Left lung (tissue), 10 donors: ENCODE measurements around the gene FOXJ1. TPM values are rescaled to one million over a fixed set of nuclear protein-coding genes. Genes with fewer than 3 reads are reported as not detected.

ENCODE experiments used
- ATAC-seq: fragments of 200-7000 bp; cut with Tn5 transposase; one replicate; pipeline ENCODE4 v1.9.1; 2020; ENCODE audit warnings: moderate library complexity
- DNase-seq, 4 donors: peaks; one replicate each; pipeline ENCODE4 v3.0.0-alpha.2; 2013 to 2020
- H3K27ac ChIP-seq, 2 donors: fragments of 200-600 bp; sonication (generic) in 1 of 2; one replicate each; pipeline versions ENCODE4 v1.5.0 to v1.8.0; 2020 to 2021
- H3K27me3 ChIP-seq, 2 donors: fragments of 200-600 bp; sonication (generic) in 1 of 2; one replicate each; pipeline versions ENCODE4 v1.5.0 to v1.8.0; 2020 to 2021
- H3K36me3 ChIP-seq, 2 donors: fragments of 200-600 bp; sonication (generic) in 1 of 2; one replicate each; pipeline versions ENCODE4 v1.5.0 to v1.8.0; 2020 to 2021
- H3K4me1 ChIP-seq, 2 donors: fragments of 200-600 bp; one replicate each; pipeline ENCODE4 v1.8.0; 2021
- H3K4me3 ChIP-seq, 2 donors: fragments of 200-600 bp; sonication (generic) in 1 of 2; one replicate each; pipeline versions ENCODE4 v1.5.0 to v1.8.0; 2020 to 2021; ENCODE audit warnings: mild to moderate bottlenecking in 1 of 2
- H3K9me3 ChIP-seq, 2 donors: fragments of 200-600 bp; sonication (generic) in 1 of 2; one replicate each; pipeline versions ENCODE4 v1.5.0 to v1.8.0; 2020 to 2021
- CTCF ChIP-seq, 2 donors: fragments of 200-600 bp; sonication (generic) in 1 of 2; IDR thresholded peaks; one replicate each; pipeline versions ENCODE4 v1.5.0 to v1.8.0; 2021; ENCODE audit warnings: antibody characterized with exemption in 2 of 2
- intact Hi-C, 2 donors: fragments of 100-400 bp; cut with DNase I; formaldehyde crosslinking; loops; one replicate each; pipeline versions ENCODE4 v1.11.2 to v1.14.2; 2022
- polyA plus RNA-seq, 6 donors: library from polyadenylated mRNA; unstranded; fragments of 120-200 nt; gene quantifications; one replicate each; pipeline ENCODE4 v1.2.1, GENCODE V29; 2013; ENCODE audit not compliant: insufficient read length in 6 of 6
- total RNA-seq, 2 donors: library from RNA; stranded (reverse); fragmentation: NEBNext Ultra II Directional; extraction: Animal tissue kit (Norgen Biotek cat#: 25700); gene quantifications; one replicate each; pipeline ENCODE4 v1.2.1, GENCODE V29; 2021
- donor health status: DM: no; HTN: yes; CAD: no.
- donor health status: DM: no; HTN: no; CAD: no.

The FOXJ1 gene
- total and polyA plus RNA-seq, 8 donors: 7.7 to 30.4 (median 19.1) TPM

GRCh38 chr17:76120658-76121008 lies 20.4 kb downstream of the FOXJ1 start:
- Histone ChIP-seq H3K9me3 (no peaks in the 10 kb centered on the region), H3K36me3 (no peaks in the 10 kb centered on the region), H3K27me3 (peaks cover 0 to 6% of the 10 kb centered on the region in 2 donors), H3K4me1 (peaks cover 3 to 9% of the 10 kb centered on the region in 2 donors), H3K4me3 (no peak overlapping the region), H3K27ac (no peak overlapping the region)
- no peak for TF ChIP-seq CTCF (IDR thresholded peaks at IDR 0.05)
- intact Hi-C loops: loop anchor here in 1 of 2 donors (5.0 kb wide), 2 partner anchors 57 to 162 kb away; no protein-coding TSS in a partner anchor
- ATAC-seq: no peak
- no peak for DNase-seq

GRCh38 chr17:76119409-76120371 lies 21.4 kb downstream of the FOXJ1 start:
- Histone ChIP-seq H3K36me3 (no peaks in the 10 kb centered on the region), H3K4me3 (no peak overlapping the region), H3K27ac (no peak overlapping the region), H3K9me3 (no peaks in the 10 kb centered on the region), H3K27me3 (peaks cover 0 to 6% of the 10 kb centered on the region in 2 donors), H3K4me1 (peaks cover 3 to 9% of the 10 kb centered on the region in 2 donors)
- ATAC-seq (no peak), DNase-seq (no peak)
- no peak for TF ChIP-seq CTCF (IDR thresholded peaks at IDR 0.05)
- intact Hi-C loops: loop anchor here in 1 of 2 donors (5.0 kb wide), 2 partner anchors 58 to 163 kb away; no protein-coding TSS in a partner anchor

GRCh38 chr17:76115138-76115754 lies 25.8 kb downstream of the FOXJ1 start:
- ATAC-seq (no peak), DNase-seq (no peak)
- Histone ChIP-seq H3K27me3 (no peaks in the 10 kb centered on the region), H3K27ac (no peak overlapping the region), H3K4me3 (no peak overlapping the region), H3K4me1 (no peaks in the 10 kb centered on the region), H3K9me3 (no peaks in the 10 kb centered on the region), H3K36me3 (no peaks in the 10 kb centered on the region)
- TF ChIP-seq CTCF (IDR thresholded peaks at IDR 0.05): no peak
- intact Hi-C loops: no loop called here

- H3K27me3 ChIP-seq: no peaks in the 10 kb centered on the region
- TF ChIP-seq CTCF (IDR thresholded peaks at IDR 0.05): no peak
- no peak for ATAC-seq
- DNase-seq: no peak
- H3K4me1 ChIP-seq: no peaks in the 10 kb centered on the region
- intact Hi-C loops: no loop called here
- H3K4me3 ChIP-seq: no peak overlapping the region
- H3K9me3 ChIP-seq: no peaks in the 10 kb centered on the region
- H3K36me3 ChIP-seq: no peaks in the 10 kb centered on the region
- no peak overlapping the region for H3K27ac ChIP-seq
Observed at GRCh38 chr17:76111956-76112355, 29.1 kb downstream of the FOXJ1 start.

- DNase-seq: no peak
- intact Hi-C loops: no loop called here
- Histone ChIP-seq H3K4me1 (peaks cover 6 to 24% of the 10 kb centered on the region in 2 donors), H3K4me3 (no peak overlapping the region), H3K9me3 (no peaks in the 10 kb centered on the region), H3K36me3 (no peaks in the 10 kb centered on the region), H3K27me3 (no peaks in the 10 kb centered on the region), H3K27ac (no peak overlapping the region)
- ATAC-seq: no peak
- TF ChIP-seq CTCF (IDR thresholded peaks at IDR 0.05): no peak
Observed at GRCh38 chr17:76107509-76107908, 33.5 kb downstream of the FOXJ1 start.
